ENCODE results near the gene ECM1.

The ECM1 gene

GRCh38 chr1:150513351-150513791 is 5.5 kb downstream of the ECM1 start:
- DNase-seq: no peak

- DNase-seq: no peak
Measured at GRCh38 chr1:150514260-150514659, 6.4 kb downstream of the ECM1 start.

GRCh38 chr1:150514913-150515327 is 7.0 kb downstream of the ECM1 start:
- DNase-seq: no peak

GRCh38 chr1:150515328-150516049 is 7.6 kb downstream of the ECM1 start, which contains the start of gene FALEC:
Gene FALEC, plus strand, starts transcription at chr1:150515752.
- peak; percentile 91 for DNase-seq

- DNase-seq: peak; percentile 3
Measured at GRCh38 chr1:150516050-150516591, 8.2 kb downstream of the ECM1 start.

- no peak for DNase-seq
Measured at GRCh38 chr1:150516616-150517015, 8.7 kb downstream of the ECM1 start.

- no peak for DNase-seq
Measured at GRCh38 chr1:150521196-150521968, 13.5 kb downstream of the ECM1 start.

- DNase-seq: no peak
Measured at GRCh38 chr1:150525348-150525747, 17.4 kb downstream of the ECM1 start.

- DNase-seq: no peak
Measured at GRCh38 chr1:150528196-150528595, 20.3 kb downstream of the ECM1 start.

- no peak for DNase-seq
Measured at GRCh38 chr1:150529017-150529416, 21.1 kb downstream of the ECM1 start.

GRCh38 chr1:150530491-150531159 is 22.7 kb downstream of the ECM1 start:
- no peak for DNase-seq

GRCh38 chr1:150532860-150533259 is 25.0 kb downstream of the ECM1 start:
- DNase-seq: no peak

- DNase-seq: no peak
Measured at GRCh38 chr1:150534002-150534401, 26.1 kb downstream of the ECM1 start.

- no peak for DNase-seq
Measured at GRCh38 chr1:150535511-150536287, 27.8 kb downstream of the ECM1 start.

GRCh38 chr1:150536836-150537731 is 29.2 kb downstream of the ECM1 start:
- no peak for DNase-seq

- no peak for DNase-seq
Measured at GRCh38 chr1:150537732-150538684, 30.1 kb downstream of the ECM1 start.

- no peak for DNase-seq
Measured at GRCh38 chr1:150543500-150544143, 35.7 kb downstream of the ECM1 start.

- DNase-seq: no peak
Measured at GRCh38 chr1:150544204-150544603, 36.3 kb downstream of the ECM1 start.

- DNase-seq: no peak
Measured at GRCh38 chr1:150545486-150546032, 37.6 kb downstream of the ECM1 start.

Measured in stimulated activated naive CD4-positive, alpha-beta T cell treated with Interleukin-2 at 50 U/mL for 16 hours (primary cell).